EL (cell line): ENCODE measurements around the gene DHDH.
A peak's percentile ranks its signal among the peaks of the same experiment; 100 is the strongest.

Experiments used
- DNase-seq: peaks from one replicate; pipeline ENCODE4 v3.0.0-alpha.2; 2016

Gene DHDH

DNA sequence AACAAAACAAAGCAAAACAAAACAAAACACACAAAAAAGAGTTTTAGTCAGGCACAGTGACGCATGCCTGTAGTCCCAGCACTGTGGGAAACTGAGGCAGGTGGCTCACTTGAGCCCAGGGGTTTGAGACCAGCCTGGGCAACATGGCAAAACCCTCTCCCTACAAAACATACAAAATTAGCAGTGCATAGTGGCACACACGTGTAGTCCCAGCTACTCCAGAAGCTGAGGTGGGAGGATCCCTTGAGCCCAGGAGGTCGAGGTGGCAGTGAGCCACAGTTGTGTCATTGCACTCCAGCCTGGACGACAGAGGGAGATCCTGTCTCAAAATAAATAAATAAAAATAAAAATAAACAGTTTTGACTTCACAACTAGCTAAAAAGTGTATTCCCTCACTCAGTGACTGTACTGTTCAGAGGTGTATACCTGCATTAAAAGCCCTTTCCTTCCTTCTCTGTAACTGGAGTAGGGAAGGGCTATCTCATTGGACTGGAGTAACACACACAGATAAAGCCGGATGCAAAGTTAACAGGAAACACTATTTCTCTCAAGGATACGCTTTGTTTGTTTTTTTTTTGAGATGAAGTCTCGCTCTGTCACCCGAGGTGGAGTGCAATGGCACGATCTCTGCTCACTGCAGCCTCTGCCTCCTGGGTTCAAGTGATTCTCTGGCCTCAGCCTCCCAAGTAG is 17.5 kb downstream of the DHDH start:
- no peak for DNase-seq

- no peak for DNase-seq
Observed at GRCh38 chr19:48953141-48953540, 19.6 kb downstream of the DHDH start.

DNA sequence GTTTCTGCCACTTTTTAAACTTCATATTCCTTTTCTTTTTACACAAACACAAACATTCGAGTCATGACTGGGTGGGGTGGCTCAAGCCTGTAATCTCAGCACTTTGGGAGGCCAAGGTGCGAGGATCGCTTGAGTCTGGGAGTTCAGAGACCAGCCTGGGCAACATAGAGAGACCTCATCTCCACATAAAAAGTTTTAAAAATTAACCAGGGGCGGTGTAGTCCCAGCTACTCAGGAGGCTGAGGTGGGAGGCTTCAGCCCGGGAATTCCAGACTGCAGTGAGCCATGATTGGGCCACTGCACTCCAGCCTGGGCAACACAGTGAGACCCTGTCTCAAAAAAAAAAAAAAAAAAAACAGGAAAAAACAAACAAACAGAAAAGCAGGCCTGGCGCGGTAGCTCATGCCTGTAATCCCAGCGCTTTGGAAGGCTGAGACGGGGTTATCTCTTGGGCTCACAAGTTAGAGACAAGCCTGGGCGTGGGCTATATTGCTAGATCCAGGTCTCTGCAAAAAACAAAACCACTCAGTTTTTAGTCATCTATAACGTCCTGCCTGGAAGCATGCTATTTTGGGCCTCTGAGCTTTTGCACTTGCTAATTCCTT is 20.6 kb downstream of the DHDH start:
- DNase-seq: no peak

GRCh38 chr19:48954595-48955307 is 21.3 kb downstream of the DHDH start, which contains the start of gene BAX:
TSS of gene BAX (plus strand) at chr19:48954875. CDS start at chr19:48954929, 54 bp downstream.
- peak; percentile 97 for DNase-seq

- DNase-seq: no peak
Observed at GRCh38 chr19:48955308-48955958, 21.9 kb downstream of the DHDH start.

- DNase-seq: no peak
Observed at GRCh38 chr19:48958006-48958405, 24.5 kb downstream of the DHDH start.

GRCh38 chr19:48959341-48960239 is 26.1 kb downstream of the DHDH start:
- DNase-seq: no peak

GRCh38 chr19:48961051-48961649 is 27.7 kb downstream of the DHDH start:
- no peak for DNase-seq

DNA sequence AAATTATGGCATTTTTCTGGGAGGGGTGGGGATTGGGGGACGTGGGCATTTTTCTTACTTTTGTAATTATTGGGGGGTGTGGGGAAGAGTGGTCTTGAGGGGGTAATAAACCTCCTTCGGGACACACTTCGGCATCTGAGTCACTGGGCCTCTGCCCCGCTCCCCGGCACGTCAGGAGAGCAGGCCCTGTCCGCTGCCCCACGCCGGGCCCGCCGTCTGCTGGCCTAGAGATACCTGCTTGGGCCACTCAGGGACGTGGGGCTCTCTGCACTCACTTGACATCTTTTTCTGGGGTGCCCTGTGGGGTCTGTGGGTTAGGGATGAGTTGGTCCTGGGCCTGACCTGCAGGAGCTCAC is 28.2 kb downstream of the DHDH start:
- DNase-seq: no peak

- DNase-seq: peak; percentile 61
Observed at GRCh38 chr19:48962029-48962848, 28.7 kb downstream of the DHDH start.

DNA sequence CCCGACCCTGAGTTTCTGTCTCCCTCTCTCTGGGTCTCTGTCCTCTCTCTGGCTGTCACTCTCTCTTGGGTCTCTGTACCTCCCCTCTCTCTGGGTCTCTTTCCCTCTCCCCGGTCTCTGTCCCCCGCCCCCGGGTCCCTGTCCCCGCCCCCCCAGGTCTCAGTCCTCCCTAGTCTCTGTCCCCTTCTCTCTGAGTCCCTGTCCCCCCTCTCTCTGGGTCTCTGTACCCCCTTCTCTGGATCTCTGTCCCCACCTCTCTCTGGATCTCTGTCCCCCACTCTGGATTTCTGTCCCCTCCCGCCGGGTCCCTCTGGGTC is 29.3 kb downstream of the DHDH start:
- DNase-seq: no peak

- DNase-seq: peak; percentile 85
Observed at GRCh38 chr19:48963371-48964204, 30.1 kb downstream of the DHDH start.

- DNase-seq: no peak
Observed at GRCh38 chr19:48964205-48965039, 30.9 kb downstream of the DHDH start.

DNA sequence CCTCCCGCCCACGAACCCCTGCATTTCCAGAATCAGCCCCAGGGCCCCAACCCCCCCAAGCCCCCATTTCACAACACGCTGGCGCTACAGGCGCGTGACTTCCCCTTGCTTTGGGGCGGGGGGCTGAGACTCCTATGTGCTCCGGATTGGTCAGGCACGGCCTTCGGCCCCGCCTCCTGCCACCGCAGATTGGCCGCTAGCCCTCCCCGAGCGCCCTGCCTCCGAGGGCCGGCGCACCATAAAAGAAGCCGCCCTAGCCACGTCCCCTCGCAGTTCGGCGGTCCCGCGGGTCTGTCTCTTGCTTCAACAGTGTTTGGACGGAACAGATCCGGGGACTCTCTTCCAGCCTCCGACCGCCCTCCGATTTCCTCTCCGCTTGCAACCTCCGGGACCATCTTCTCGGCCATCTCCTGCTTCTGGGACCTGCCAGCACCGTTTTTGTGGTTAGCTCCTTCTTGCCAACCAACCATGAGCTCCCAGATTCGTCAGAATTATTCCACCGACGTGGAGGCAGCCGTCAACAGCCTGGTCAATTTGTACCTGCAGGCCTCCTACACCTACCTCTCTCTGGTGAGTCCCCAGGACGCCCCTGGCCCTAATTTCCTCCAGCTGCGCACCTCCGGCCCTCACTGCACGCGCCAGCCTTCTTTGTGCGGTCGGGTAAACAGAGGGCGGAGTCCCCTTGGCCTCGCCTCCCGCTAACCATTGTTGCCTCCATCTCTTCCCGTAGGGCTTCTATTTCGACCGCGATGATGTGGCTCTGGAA is 31.7 kb downstream of the DHDH start, which contains the start of gene FTL:
FTL (plus strand) TSS at position 270 of the 766 bp plus-strand sequence; CDS start at position 469, 199 bp downstream.
- DNase-seq: peak; percentile 97

- DNase-seq: peak; percentile 79
Observed at GRCh38 chr19:48965806-48966540, 32.5 kb downstream of the DHDH start.

- peak; percentile 40 for DNase-seq
Observed at GRCh38 chr19:48966541-48967345, 33.2 kb downstream of the DHDH start.
